Mammary epithelial cell (primary cell): Measurements from ENCODE around the gene CEP170.

Source experiments
- CTCF ChIP-seq, 2 donors: IDR thresholded peaks in 1 of 2; conservative IDR thresholded peaks in 1 of 2; 2 replicates each; pipeline ENCODE4 v1.5.1; 2011 to 2012; ENCODE audit warnings: inconsistent platforms in 2 of 2, low read length in 2 of 2, mild to moderate bottlenecking in 2 of 2, control low read depth in 1 of 2, low read depth in 1 of 2; ENCODE audit not compliant: insufficient read depth in 1 of 2; ENCODE audit errors: extremely low read depth in 1 of 2
- EZH2 ChIP-seq: IDR thresholded peaks from 2 replicates; pipeline ENCODE4 v1.6.1; 2012; ENCODE audit warnings: low read length, inconsistent platforms, borderline replicate concordance

GRCh38 chr1:243253926-243254232 lies 1.2 kb downstream of the CEP170 start:
- TF ChIP-seq CTCF (conservative IDR thresholded peaks at IDR 0.05 in 1 of 2, IDR thresholded peaks at IDR 0.05 in 1 of 2; ENCODE audit: extremely low read depth in 1 of 2, insufficient read depth in 1 of 2, low read depth in 1 of 2, low read length in 2 of 2): no peak
- TF ChIP-seq EZH2: no peak
